ENCODE results near the gene PLCL2.

Gene PLCL2

GRCh38 chr3:17047894-17048293 is 163.1 kb downstream of the PLCL2 start:
- H2AFZ ChIP-seq (ENCODE audit: low read depth): no peak overlapping the region
- H4K20me1 ChIP-seq (ENCODE audit: insufficient read depth): no peaks in the 10 kb centered on the region
- H3K79me2 ChIP-seq (ENCODE audit: insufficient read depth, low read depth): no peaks in the 10 kb centered on the region
- no peaks in the 10 kb centered on the region for H3K27me3 ChIP-seq (ENCODE audit: insufficient read depth, low read depth)
- H3K4me3 ChIP-seq (IDR thresholded peaks at IDR 0.05; ENCODE audit: insufficient read depth, low read depth, low read length): no peak overlapping the region
- H3K9ac ChIP-seq: no peak overlapping the region
- no peak overlapping the region for H3K27ac ChIP-seq
- no peak overlapping the region for H3K4me2 ChIP-seq
- no peaks in the 10 kb centered on the region for H3K4me1 ChIP-seq (ENCODE audit: low read depth, poor library complexity, severe bottlenecking)
- TF ChIP-seq CTCF (conservative IDR thresholded peaks at IDR 0.05; ENCODE audit: low read depth, low read length): no peak
- H3K36me3 ChIP-seq (ENCODE audit: insufficient read depth): no peaks in the 10 kb centered on the region

GRCh38 chr3:17050071-17050470 is 165.3 kb downstream of the PLCL2 start:
- Histone ChIP-seq H3K4me1 (ENCODE audit: low read depth, poor library complexity, severe bottlenecking) (peaks cover 10% of the 10 kb centered on the region), H3K27me3 (ENCODE audit: insufficient read depth, low read depth) (no peaks in the 10 kb centered on the region), H3K4me3 (IDR thresholded peaks at IDR 0.05; ENCODE audit: insufficient read depth, low read depth, low read length) (no peak overlapping the region), H3K4me2 (no peak overlapping the region), H3K79me2 (ENCODE audit: insufficient read depth, low read depth) (no peaks in the 10 kb centered on the region), H3K9ac (no peak overlapping the region), H2AFZ (ENCODE audit: low read depth) (no peak overlapping the region), H3K36me3 (ENCODE audit: insufficient read depth) (no peaks in the 10 kb centered on the region), H4K20me1 (ENCODE audit: insufficient read depth) (no peaks in the 10 kb centered on the region), H3K27ac (no peak overlapping the region)
- no peak for TF ChIP-seq CTCF (conservative IDR thresholded peaks at IDR 0.05; ENCODE audit: low read depth, low read length)

GRCh38 chr3:17050506-17050905 is 165.8 kb downstream of the PLCL2 start:
- no peak overlapping the region for H3K4me2 ChIP-seq
- H3K27me3 ChIP-seq (ENCODE audit: insufficient read depth, low read depth): no peaks in the 10 kb centered on the region
- no peaks in the 10 kb centered on the region for H4K20me1 ChIP-seq (ENCODE audit: insufficient read depth)
- no peak overlapping the region for H3K4me3 ChIP-seq (IDR thresholded peaks at IDR 0.05; ENCODE audit: insufficient read depth, low read depth, low read length)
- no peak overlapping the region for H3K27ac ChIP-seq
- H3K4me1 ChIP-seq (ENCODE audit: low read depth, poor library complexity, severe bottlenecking): peaks cover 10% of the 10 kb centered on the region
- no peaks in the 10 kb centered on the region for H3K79me2 ChIP-seq (ENCODE audit: insufficient read depth, low read depth)
- H2AFZ ChIP-seq (ENCODE audit: low read depth): no peak overlapping the region
- TF ChIP-seq CTCF (conservative IDR thresholded peaks at IDR 0.05; ENCODE audit: low read depth, low read length): no peak
- H3K9ac ChIP-seq: no peak overlapping the region
- H3K36me3 ChIP-seq (ENCODE audit: insufficient read depth): no peaks in the 10 kb centered on the region

- no peaks in the 10 kb centered on the region for H3K79me2 ChIP-seq (ENCODE audit: insufficient read depth, low read depth)
- H2AFZ ChIP-seq (ENCODE audit: low read depth): no peak overlapping the region
- H3K4me2 ChIP-seq: no peak overlapping the region
- no peak overlapping the region for H3K9ac ChIP-seq
- H3K4me1 ChIP-seq (ENCODE audit: low read depth, poor library complexity, severe bottlenecking): peaks cover 10% of the 10 kb centered on the region
- no peaks in the 10 kb centered on the region for H3K36me3 ChIP-seq (ENCODE audit: insufficient read depth)
- no peak overlapping the region for H3K27ac ChIP-seq
- TF ChIP-seq CTCF (conservative IDR thresholded peaks at IDR 0.05; ENCODE audit: low read depth, low read length): no peak
- no peak overlapping the region for H3K4me3 ChIP-seq (IDR thresholded peaks at IDR 0.05; ENCODE audit: insufficient read depth, low read depth, low read length)
- H3K27me3 ChIP-seq (ENCODE audit: insufficient read depth, low read depth): no peaks in the 10 kb centered on the region
- H4K20me1 ChIP-seq (ENCODE audit: insufficient read depth): no peaks in the 10 kb centered on the region
Observed at GRCh38 chr3:17052363-17052762, 167.6 kb downstream of the PLCL2 start.
